GM18507 (cell line): ENCODE results near the gene RNF187.

ENCODE experiments used
- DNase-seq: peaks from one replicate; pipeline ENCODE4 v3.0.0; 2011; ENCODE audit warnings: low read depth; ENCODE audit not compliant: insufficient read length; ENCODE audit errors: extremely low spot score
- FAIRE-seq: peaks from 2 replicates; lab custom pipeline; 2011; peaks lifted over from hg19 to GRCh38; lab: Jason Lieb, UNC

Gene RNF187

GRCh38 chr1:228478326-228478725 is 8.9 kb upstream of the RNF187 start:
- no peak for DNase-seq
- FAIRE-seq: no peak

- FAIRE-seq (peak; percentile 70), DNase-seq (no peak)
Observed at GRCh38 chr1:228478912-228479711, 8.1 kb upstream of the RNF187 start.

- FAIRE-seq (no peak), DNase-seq (no peak)
Observed at GRCh38 chr1:228483789-228484188, 3.4 kb upstream of the RNF187 start.

- DNase-seq: peak; percentile 79
- FAIRE-seq: peak; percentile 91
Observed at GRCh38 chr1:228486596-228487335, 416 bp upstream of the RNF187 start.

- FAIRE-seq (no peak), DNase-seq (no peak)
Observed at GRCh38 chr1:228488125-228488817, 1.1 kb downstream of the RNF187 start.

- FAIRE-seq (no peak), DNase-seq (no peak)
Observed at GRCh38 chr1:228488818-228489674, 1.9 kb downstream of the RNF187 start.

GRCh38 chr1:228490120-228491078 is 3.2 kb downstream of the RNF187 start:
- FAIRE-seq (no peak), DNase-seq (no peak)

GRCh38 chr1:228493141-228494043 is 6.2 kb downstream of the RNF187 start:
- DNase-seq (no peak), FAIRE-seq (no peak)

GRCh38 chr1:228494044-228494353 is 6.8 kb downstream of the RNF187 start:
- DNase-seq (no peak), FAIRE-seq (no peak)

- no peak for DNase-seq
- no peak for FAIRE-seq
Observed at GRCh38 chr1:228494391-228494790, 7.2 kb downstream of the RNF187 start.

- no peak for FAIRE-seq
Observed at GRCh38 chr1:228494970-228495853, 8.0 kb downstream of the RNF187 start.

GRCh38 chr1:228496084-228496483 is 8.9 kb downstream of the RNF187 start:
- no peak for FAIRE-seq
- DNase-seq: no peak

More at GRCh38 chr1:228494970-228495853, 8.0 kb downstream of the RNF187 start:
- DNase-seq: no peak

GRCh38 chr1:228496494-228496893 is 9.3 kb downstream of the RNF187 start:
- DNase-seq (no peak), FAIRE-seq (no peak)

GRCh38 chr1:228497206-228497605 is 10.0 kb downstream of the RNF187 start:
- FAIRE-seq (no peak), DNase-seq (no peak)

GRCh38 chr1:228497817-228498216 is 10.6 kb downstream of the RNF187 start:
- no peak for DNase-seq
- no peak for FAIRE-seq

- FAIRE-seq (peak; percentile 65), DNase-seq (no peak)
Observed at GRCh38 chr1:228500143-228500734, 13.1 kb downstream of the RNF187 start.
